Suppressor macrophage (primary cell): Measurements from ENCODE around the gene HS2ST1.
A peak's percentile ranks its signal among the peaks of the same experiment; 100 is the strongest.
"Not testable (repeated sequence)": the region's sequence is repeated elsewhere in the genome, so short reads cannot be mapped to it uniquely, and the experiment has no call there.

ENCODE experiments used
- DNase-seq, 4 experiments: peaks; one replicate each; pipeline ENCODE4 v3.0.0-alpha.2; 2020 to 2022
- total RNA-seq, 17 experiments: gene quantifications; one replicate each; lab custom pipeline; 2026; ENCODE audit warnings: mixed read lengths in 6 of 17, inconsistent platforms in 3 of 17; lab: John Stamatoyannopoulos, UW

Gene HS2ST1
- total RNA-seq, result 22.2 to 117 (median 82.8) reads per million in 17 experiments

DNA sequence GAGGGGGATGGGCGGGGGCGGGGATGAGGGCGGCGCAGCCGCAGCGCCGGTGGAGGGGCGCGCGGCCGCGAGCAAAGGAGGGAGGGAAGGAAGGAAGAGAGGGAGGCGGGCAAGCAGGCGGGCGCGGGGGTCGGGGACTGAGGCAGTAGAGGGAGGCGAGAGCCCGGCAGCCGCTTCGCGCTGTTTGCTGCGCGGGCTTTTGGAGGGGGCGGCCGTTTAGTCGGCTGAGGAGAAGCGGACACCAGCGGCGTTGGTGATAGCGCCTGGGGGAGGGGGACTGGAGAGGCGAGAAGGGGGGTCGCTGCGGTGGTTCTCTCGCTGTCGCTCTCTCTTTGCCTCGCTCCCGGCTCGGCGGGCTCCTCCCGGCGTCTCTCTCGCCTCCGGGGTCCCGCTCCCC is at the start of gene HS2ST1:
Gene HS2ST1 (plus strand): TSS at position 35 of the 397 bp plus-strand sequence.
- DNase-seq, result no peak

GRCh38 chr1:86865973-86866637 is 48.3 kb upstream of the HS2ST1 start:
- DNase-seq, result peak in 1 of 4 experiments; percentile 6

DNA sequence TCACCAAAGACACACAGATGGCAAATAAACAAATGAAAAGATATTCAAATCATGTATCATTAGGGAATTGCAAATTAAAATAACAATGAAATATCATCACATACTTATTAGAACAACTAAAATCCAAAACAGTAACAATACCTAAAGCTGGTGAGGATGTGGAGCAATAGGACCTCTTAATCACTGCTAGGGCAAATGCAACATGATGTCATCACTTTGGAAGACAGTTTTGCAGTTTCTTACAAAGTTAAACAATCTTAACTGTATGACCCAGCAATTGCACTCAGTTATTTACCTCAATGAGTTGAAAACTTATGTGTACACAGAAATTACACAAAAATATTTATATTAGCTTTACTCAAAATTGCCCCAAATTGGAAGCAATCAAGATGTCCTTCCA is 47.8 kb upstream of the HS2ST1 start:
- DNase-seq, result peak in 2 of 4 experiments; percentile 53 to 55

DNA sequence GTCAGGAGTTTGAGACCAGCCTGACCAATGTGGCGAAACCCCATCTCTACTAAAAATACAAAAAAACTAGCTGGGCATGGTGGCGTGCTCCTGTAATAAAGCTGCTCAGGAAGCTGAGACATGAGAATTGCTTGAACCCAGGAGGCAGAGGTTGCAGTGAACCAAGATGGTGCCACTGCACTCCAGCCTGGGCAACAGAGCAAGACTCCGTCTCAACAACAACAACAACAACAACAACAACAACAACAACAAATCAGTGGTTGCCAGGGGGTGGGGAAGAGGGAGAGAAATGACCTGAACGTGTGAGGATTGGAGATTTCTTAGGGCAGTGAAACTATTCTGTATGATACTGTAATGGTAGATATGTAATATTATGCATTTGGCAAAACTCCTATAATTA is 47.2 kb upstream of the HS2ST1 start:
- not testable (repeated sequence) for DNase-seq

DNA sequence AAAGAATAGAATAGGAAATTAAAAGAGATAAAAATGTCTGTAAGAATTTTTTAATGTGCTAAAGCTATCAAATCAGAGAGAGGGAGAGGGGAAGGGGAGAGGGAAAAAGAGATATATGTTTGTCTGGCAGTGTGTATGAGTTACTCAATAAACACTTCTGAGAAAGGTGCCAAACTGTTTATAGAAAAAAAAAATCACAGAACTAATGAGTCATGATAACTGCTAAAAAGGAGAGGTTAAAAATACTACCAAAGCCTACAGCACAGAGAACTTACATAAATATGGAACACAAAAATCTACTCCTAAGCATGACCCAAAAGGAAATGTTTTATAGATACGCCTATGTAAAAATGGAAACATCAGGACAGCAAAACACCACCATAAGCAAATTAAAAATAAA is 46.0 kb upstream of the HS2ST1 start:
- DNase-seq, result no peak

DNA sequence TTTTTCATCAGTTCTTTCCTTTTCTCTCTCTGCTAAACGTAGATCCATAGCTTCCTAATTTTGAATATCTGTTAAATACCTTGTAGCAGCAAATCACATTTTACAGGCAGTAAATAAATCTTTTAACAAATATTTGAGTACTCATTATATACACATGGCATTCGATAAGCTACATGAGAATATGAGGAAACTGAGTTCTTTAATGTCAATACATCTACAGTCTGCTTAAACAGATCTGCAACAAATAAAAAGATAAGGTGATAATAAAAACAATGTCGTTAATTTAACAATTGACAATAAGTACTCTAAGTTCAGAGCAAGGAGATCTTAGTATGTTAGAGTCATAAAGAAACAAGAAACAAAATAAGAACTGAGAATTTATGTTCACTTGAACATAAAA is 43.4 kb upstream of the HS2ST1 start:
- no peak for DNase-seq

GRCh38 chr1:86872086-86872485 is 42.3 kb upstream of the HS2ST1 start:
- no peak for DNase-seq

- no peak for DNase-seq
Observed at GRCh38 chr1:86875722-86876121, 38.7 kb upstream of the HS2ST1 start.

DNA sequence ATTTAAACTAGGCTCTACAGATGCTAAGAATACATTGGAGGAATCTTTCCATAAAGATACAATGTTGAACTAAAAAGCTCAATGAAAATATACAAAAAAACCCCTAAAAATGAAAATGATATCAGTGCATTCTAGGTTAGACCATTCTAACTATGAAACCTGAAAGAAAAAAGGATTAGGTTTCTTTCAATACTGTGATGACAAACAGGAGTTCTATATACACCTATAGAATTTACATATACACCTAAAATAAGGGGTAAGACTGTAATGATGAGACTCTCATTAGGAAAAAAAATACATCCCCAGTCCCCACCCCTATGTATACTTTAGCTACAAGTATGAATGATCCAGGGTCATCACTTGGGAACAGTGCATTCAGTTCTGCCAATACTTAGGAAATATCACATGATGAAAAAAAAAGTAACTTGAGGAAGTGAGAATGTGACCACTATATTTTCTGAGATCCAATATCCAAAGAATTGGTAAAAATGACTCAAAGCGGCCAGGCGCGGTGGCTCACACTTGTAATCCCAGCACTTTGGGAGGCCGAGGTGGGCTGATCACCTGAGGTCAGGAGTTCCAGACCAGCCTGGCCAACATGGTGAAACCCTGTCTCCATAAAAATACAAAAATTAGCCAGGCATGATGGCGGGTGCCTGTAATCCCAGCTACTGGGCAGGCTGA is 26.8 kb upstream of the HS2ST1 start:
- peak in 2 of 4 experiments; percentile 6 to 10 for DNase-seq

DNA sequence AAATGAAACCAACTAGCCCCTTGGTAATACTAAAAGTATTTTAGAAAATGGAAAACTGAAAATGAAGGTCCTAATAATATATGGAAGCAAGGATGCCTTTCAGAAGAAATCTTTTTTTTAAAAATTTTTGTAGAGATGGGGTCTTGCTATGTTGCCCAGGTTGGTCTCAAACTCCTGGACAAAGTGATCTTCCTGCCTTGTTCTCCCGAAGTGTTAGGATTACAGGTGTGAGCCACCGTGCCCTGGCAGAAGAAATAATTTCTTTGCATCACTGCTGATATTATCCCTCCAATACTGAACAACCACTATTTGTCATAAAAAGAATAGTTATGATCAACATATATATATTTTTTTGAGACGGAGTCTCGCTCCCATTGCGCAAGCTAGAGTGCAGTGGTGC is 26.1 kb upstream of the HS2ST1 start:
- no peak for DNase-seq

DNA sequence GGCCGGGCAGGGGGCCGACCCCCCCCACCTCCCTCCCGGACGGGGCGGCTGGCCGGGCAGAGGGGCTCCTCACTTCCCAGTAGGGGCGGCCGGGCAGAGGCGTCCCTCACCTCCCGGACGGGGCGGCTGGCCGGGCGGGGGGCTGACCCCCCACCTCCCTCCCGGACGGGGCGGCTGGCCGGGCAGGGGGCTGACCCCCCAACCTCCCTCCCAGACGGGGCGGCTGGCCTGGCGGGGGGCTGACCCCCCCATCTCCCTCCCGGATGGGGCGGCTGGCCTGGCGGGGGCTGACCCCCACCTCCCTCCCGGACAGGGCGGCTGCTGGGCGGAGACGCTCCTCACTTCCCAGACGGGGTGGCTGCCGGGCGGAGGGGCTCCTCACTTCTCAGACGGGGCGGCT is 15.0 kb upstream of the HS2ST1 start:
- not testable (repeated sequence) for DNase-seq

GRCh38 chr1:86905875-86906274 is 8.6 kb upstream of the HS2ST1 start:
- no peak for DNase-seq

- DNase-seq, result peak in 1 of 4 experiments; percentile 13
Observed at GRCh38 chr1:86906419-86906818, 8.0 kb upstream of the HS2ST1 start.

DNA sequence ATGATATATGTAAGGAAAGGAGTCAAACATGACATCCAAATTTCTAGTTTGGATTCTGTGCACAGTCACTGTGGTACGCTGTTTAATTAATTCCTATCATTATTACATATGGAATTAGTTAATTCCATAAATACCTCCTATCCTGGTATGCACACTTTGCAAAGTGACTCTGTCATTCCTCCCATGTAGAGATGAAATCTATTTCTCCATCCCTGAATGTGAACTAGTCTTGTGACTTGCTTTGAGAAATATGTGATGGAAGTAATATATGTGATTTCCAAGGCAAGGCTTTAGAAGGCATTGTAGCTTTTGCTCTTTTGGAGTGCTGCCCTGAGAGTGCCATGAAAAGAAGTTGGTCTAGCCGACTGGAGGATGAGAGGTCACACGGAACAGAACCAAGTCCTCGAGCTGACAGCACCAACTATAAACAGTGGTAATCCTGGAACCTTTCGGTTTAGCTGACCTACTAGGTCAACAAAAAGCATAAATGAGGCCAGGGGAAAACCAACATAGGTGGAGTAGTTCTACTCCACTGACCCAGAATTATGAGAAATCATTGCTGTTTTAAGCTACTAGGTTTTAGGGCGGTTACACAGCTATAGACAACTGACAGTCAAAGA is 2.0 kb upstream of the HS2ST1 start:
- peak in 1 of 4 experiments; percentile 13 for DNase-seq

GRCh38 chr1:86913399-86913895 is 988 bp upstream of the HS2ST1 start:
- peak; percentile 50 to 61 (median 54) for DNase-seq

DNA sequence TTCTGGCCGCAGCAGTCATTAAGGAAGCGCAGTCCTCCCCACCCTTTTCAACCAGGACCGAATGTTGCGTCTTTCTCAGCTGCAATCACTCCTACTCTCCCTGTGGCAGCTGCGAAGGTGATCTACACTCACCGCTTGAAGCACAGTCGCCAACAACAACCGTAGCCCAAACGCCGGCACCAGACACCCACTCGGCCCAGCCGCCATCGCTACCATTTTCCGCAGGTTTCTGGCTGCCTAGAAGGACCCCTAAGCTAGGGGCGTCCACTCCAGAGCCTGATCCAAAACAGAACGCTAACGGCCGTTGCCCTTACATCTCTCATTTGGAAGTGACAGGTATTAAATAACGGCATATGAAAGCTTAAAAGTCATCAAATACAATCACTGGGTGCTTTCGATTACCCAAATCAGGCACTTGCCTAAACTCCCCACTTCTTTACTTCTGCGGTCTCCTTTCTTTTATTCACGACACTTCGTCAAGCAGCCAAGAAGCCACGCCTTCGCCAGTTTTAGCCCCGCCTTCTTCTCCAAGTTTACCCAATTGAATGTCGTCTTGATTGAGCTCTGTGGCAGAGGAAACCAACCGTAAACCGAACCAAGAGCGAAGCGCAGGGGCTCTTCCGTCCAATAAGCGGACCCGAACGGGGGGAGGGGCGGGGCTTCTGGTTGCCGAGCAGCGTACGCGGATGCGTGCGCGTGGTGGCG is 387 bp upstream of the HS2ST1 start, which contains the start of gene SELENOF:
Gene SELENOF (minus strand): TSS at position 231 of the 705 bp plus-strand sequence. CDS start 15 bp downstream, at position 216.
- DNase-seq, result peak; percentile 100

GRCh38 chr1:86914998-86915736 is 732 bp downstream of the HS2ST1 start:
- DNase-seq, result peak; percentile 55 to 76 (median 70)

DNA sequence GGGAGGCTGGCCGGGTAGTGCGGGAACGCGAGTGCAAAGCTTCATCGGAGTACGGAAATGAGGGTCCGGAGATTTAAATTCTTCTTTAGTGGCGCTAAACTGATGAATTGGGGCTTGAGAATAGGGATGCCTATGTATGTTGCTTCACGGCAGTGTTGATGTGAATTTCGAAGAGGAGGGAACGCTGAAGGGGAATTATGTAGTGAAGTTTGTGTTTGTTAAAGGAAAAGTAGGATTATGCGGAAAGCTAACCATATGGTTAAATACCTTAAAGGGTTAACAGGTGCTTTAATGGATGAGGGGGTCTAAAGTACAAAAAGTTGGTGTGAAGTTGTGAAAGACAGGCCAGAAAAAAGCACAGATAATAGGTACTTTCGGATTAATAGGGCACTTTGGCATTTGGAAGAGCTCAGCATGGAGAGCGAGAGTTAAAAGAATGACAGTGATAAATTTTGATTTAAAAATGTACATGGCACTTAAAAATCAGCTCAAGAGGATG is 1.4 kb downstream of the HS2ST1 start:
- DNase-seq, result peak in 1 of 4 experiments; percentile 2

DNA sequence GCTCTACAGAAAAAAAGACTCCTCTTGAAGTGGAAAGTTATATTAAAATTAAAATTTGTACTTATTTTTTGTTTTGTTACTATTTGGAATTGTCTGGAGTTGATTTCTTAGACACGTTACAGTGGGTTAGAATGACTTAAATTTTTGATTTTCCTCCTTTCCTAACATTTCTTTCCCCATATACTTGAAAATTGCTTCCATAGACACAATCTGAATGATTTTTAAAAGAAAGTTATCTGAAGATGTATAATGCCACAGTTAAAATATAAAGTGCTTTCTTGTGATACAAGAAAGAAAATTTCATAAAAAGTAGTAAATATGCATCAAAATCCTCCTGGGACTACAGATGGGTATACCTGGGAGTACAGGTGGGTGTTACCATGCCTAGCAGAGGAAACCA is 2.3 kb downstream of the HS2ST1 start:
- no peak for DNase-seq

- no peak for DNase-seq
Observed at GRCh38 chr1:86922445-86922844, 8.0 kb downstream of the HS2ST1 start.

DNA sequence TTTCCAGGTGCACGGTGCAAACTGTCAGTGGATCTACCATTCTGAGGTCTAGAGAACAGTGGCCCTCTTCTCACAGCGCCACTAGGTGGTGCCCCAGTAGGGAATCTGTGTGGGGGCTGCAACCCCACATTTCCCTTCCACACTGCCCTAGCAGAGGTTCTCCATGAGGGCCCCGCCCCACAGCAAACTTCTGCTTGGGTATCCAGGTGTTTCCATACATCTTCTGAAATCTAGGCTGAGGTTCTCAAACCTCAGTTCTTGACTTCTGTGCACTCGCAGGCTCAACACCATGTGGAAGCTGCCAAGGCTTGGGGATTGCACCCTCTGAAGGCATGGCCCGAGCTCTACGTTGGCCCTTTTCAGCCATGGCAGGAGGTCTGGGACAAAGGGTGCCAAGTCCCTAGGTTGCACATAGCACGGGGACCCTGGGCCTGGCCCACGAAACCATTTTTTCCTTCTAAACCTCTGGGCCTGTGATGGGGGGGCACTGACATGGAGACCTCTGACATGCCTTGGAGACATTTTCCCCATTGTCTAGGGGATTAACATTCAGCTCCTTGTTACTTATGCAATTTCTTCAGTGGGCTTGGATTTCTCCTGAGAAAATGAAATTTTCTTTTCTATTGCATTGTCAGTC is 10.0 kb downstream of the HS2ST1 start:
- no peak for DNase-seq
